ENCODE measurements around the gene S100A16. TPM values are rescaled to one million over a fixed set of nuclear protein-coding genes. Genes with fewer than 3 reads are reported as not detected.
"Not testable (repeated sequence)": the region's sequence is repeated elsewhere in the genome, so short reads cannot be mapped to it uniquely, and the experiment has no call there.

The S100A16 gene
- total RNA-seq, 5 donors from 2014 or later (not counting 1 experiment from before 2014, with no cell fraction given) = 0.53 to 1.0 (median 0.82) TPM; not detected in 2

- no peaks in the 10 kb centered on the region for H3K9me3 Mint-ChIP-seq
- H3K27me3 Mint-ChIP-seq = no peaks in the 10 kb centered on the region
- no peak for DNase-seq
- peak in 3 of 4 experiments; percentile 14 to 37 (median 25) for ATAC-seq (replicated peaks in 1 of 4)
- no peak overlapping the region for H3K4me3 Mint-ChIP-seq
- no peaks in the 10 kb centered on the region for H3K36me3 ChIP-seq (ENCODE audit: control insufficient read depth in 2 of 2, extremely low read depth in 1 of 2, insufficient read depth in 1 of 2, low read length in 1 of 2)
- WGBS (ENCODE audit: insufficient coverage) = 100% methylated on average over 1 of the region's 6 CpGs
- H3K4me1 Mint-ChIP-seq = peaks cover 5 to 16% (median 14%) of the 10 kb centered on the region in 3 donors
- H3K9me3 ChIP-seq = no peaks in the 10 kb centered on the region
- H3K36me3 Mint-ChIP-seq = no peaks in the 10 kb centered on the region
- no peak overlapping the region for H3K4me3 ChIP-seq (ENCODE audit: control insufficient read depth in 1 of 2, extremely low read depth in 1 of 2, low read length in 1 of 2)
- H3K27me3 ChIP-seq (replicated peaks in 1 of 2; ENCODE audit: control insufficient read depth in 2 of 2, extremely low read depth in 1 of 2, insufficient read depth in 2 of 2, low read length in 1 of 2) = no peaks in the 10 kb centered on the region
- peak overlapping the region in 1 of 2 donors; percentile 4 for H3K27ac Mint-ChIP-seq
- CTCF ChIA-PET = no interaction called here
- POLR2A ChIA-PET = no interaction called here
- H3K27ac ChIP-seq (ENCODE audit: low read length) = no peak overlapping the region
- H3K4me1 ChIP-seq (ENCODE audit: control insufficient read depth in 1 of 2, extremely low read depth in 1 of 2, insufficient read depth in 2 of 2, low read length in 2 of 2) = peaks cover 4 to 10% of the 10 kb centered on the region in 2 experiments
Observed at GRCh38 chr1:153597206-153597605, 15.7 kb downstream of the S100A16 start.

- H3K4me1 ChIP-seq (ENCODE audit: control insufficient read depth in 1 of 2, extremely low read depth in 1 of 2, insufficient read depth in 2 of 2, low read length in 2 of 2) = no peaks in the 10 kb centered on the region
- Mint-ChIP-seq H3K27me3 (no peaks in the 10 kb centered on the region), H3K4me3 (no peak overlapping the region), H3K9me3 (no peaks in the 10 kb centered on the region), H3K27ac (no peak overlapping the region), H3K4me1 (peaks cover 0 to 8% (median 0%) of the 10 kb centered on the region in 3 donors), H3K36me3 (no peaks in the 10 kb centered on the region)
- DNase-seq (no peak), ATAC-seq (replicated peaks in 1 of 4) (no peak)
- H3K9me3 ChIP-seq = no peaks in the 10 kb centered on the region
- no peaks in the 10 kb centered on the region for H3K36me3 ChIP-seq (ENCODE audit: control insufficient read depth in 2 of 2, extremely low read depth in 1 of 2, insufficient read depth in 1 of 2, low read length in 1 of 2)
- no peaks in the 10 kb centered on the region for H3K27me3 ChIP-seq (replicated peaks in 1 of 2; ENCODE audit: control insufficient read depth in 2 of 2, extremely low read depth in 1 of 2, insufficient read depth in 2 of 2, low read length in 1 of 2)
- ChIA-PET POLR2A (no interaction called here), CTCF (no interaction called here)
- no peak overlapping the region for H3K27ac ChIP-seq (ENCODE audit: low read length)
- no peak overlapping the region for H3K4me3 ChIP-seq (ENCODE audit: control insufficient read depth in 1 of 2, extremely low read depth in 1 of 2, low read length in 1 of 2)
- 40% methylated on average over 1 of the region's 4 CpGs for WGBS (ENCODE audit: insufficient coverage)
Observed at GRCh38 chr1:153592748-153593147, 20.2 kb downstream of the S100A16 start.

- Mint-ChIP-seq H3K27me3 (peaks cover 4 to 11% of the 10 kb centered on the region in 2 donors), H3K4me3 (no peak overlapping the region), H3K36me3 (no peaks in the 10 kb centered on the region), H3K9me3 (no peaks in the 10 kb centered on the region), H3K27ac (no peak overlapping the region), H3K4me1 (no peaks in the 10 kb centered on the region)
- Histone ChIP-seq H3K4me1 (ENCODE audit: control insufficient read depth in 1 of 2, extremely low read depth in 1 of 2, insufficient read depth in 2 of 2, low read length in 2 of 2) (no peaks in the 10 kb centered on the region), H3K27ac (ENCODE audit: low read length) (no peak overlapping the region), H3K36me3 (ENCODE audit: control insufficient read depth in 2 of 2, extremely low read depth in 1 of 2, insufficient read depth in 1 of 2, low read length in 1 of 2) (no peaks in the 10 kb centered on the region), H3K27me3 (replicated peaks in 1 of 2; ENCODE audit: control insufficient read depth in 2 of 2, extremely low read depth in 1 of 2, insufficient read depth in 2 of 2, low read length in 1 of 2) (peaks cover 0 to 11% of the 10 kb centered on the region in 2 experiments), H3K4me3 (ENCODE audit: control insufficient read depth in 1 of 2, extremely low read depth in 1 of 2, low read length in 1 of 2) (no peak overlapping the region), H3K9me3 (no peaks in the 10 kb centered on the region)
- ChIA-PET CTCF (no interaction called here), POLR2A (no interaction called here)
- no CpG with 5 or more reads among the region's 2 CpGs for WGBS (ENCODE audit: insufficient coverage)
- DNase-seq = no peak
- no peak for ATAC-seq (replicated peaks in 1 of 4)
Observed at GRCh38 chr1:153588482-153588881, 24.5 kb downstream of the S100A16 start.

GRCh38 chr1:153588033-153588432 lies 24.9 kb downstream of the S100A16 start:
- WGBS (ENCODE audit: insufficient coverage) = no CpG with 5 or more reads among the region's 10 CpGs
- H3K4me3 Mint-ChIP-seq; H3K4me1 ChIP-seq (ENCODE audit: control insufficient read depth in 1 of 2, extremely low read depth in 1 of 2, insufficient read depth in 2 of 2, low read length in 2 of 2); H3K27ac ChIP-seq (ENCODE audit: low read length); POLR2A ChIA-PET; H3K4me1 Mint-ChIP-seq; H3K27ac Mint-ChIP-seq; H3K4me3 ChIP-seq (ENCODE audit: control insufficient read depth in 1 of 2, extremely low read depth in 1 of 2, low read length in 1 of 2); CTCF ChIA-PET; ATAC-seq (replicated peaks in 1 of 4); H3K9me3 ChIP-seq; H3K36me3 Mint-ChIP-seq; DNase-seq; H3K9me3 Mint-ChIP-seq; H3K36me3 ChIP-seq (ENCODE audit: control insufficient read depth in 2 of 2, extremely low read depth in 1 of 2, insufficient read depth in 1 of 2, low read length in 1 of 2): not testable (repeated sequence)
- peaks cover 4 to 11% of the 10 kb centered on the region in 2 donors for H3K27me3 Mint-ChIP-seq
- H3K27me3 ChIP-seq (replicated peaks in 1 of 2; ENCODE audit: control insufficient read depth in 2 of 2, extremely low read depth in 1 of 2, insufficient read depth in 2 of 2, low read length in 1 of 2) = peaks cover 0 to 11% of the 10 kb centered on the region in 2 experiments

GRCh38 chr1:153587314-153587713 lies 25.6 kb downstream of the S100A16 start:
- Mint-ChIP-seq H3K27me3 (peaks cover 4 to 11% of the 10 kb centered on the region in 2 donors), H3K27ac (no peak overlapping the region), H3K4me3 (no peak overlapping the region), H3K9me3 (no peaks in the 10 kb centered on the region), H3K36me3 (no peaks in the 10 kb centered on the region), H3K4me1 (no peaks in the 10 kb centered on the region)
- CTCF ChIA-PET = interaction anchor here in 1 of 2 donors (0.9 kb wide), 1 partner anchor 15 kb away, joined by 4 read pairs; no protein-coding TSS in a partner anchor
- 86% methylated on average over 1 of the region's 5 CpGs for WGBS (ENCODE audit: insufficient coverage)
- Histone ChIP-seq H3K36me3 (ENCODE audit: control insufficient read depth in 2 of 2, extremely low read depth in 1 of 2, insufficient read depth in 1 of 2, low read length in 1 of 2) (no peaks in the 10 kb centered on the region), H3K27ac (ENCODE audit: low read length) (no peak overlapping the region), H3K27me3 (replicated peaks in 1 of 2; ENCODE audit: control insufficient read depth in 2 of 2, extremely low read depth in 1 of 2, insufficient read depth in 2 of 2, low read length in 1 of 2) (peaks cover 0 to 11% of the 10 kb centered on the region in 2 experiments), H3K4me1 (ENCODE audit: control insufficient read depth in 1 of 2, extremely low read depth in 1 of 2, insufficient read depth in 2 of 2, low read length in 2 of 2) (no peaks in the 10 kb centered on the region), H3K4me3 (ENCODE audit: control insufficient read depth in 1 of 2, extremely low read depth in 1 of 2, low read length in 1 of 2) (no peak overlapping the region), H3K9me3 (no peaks in the 10 kb centered on the region)
- no peak for DNase-seq
- no peak for ATAC-seq (replicated peaks in 1 of 4)
- POLR2A ChIA-PET = interaction anchor here in 1 of 2 donors (0.6 kb wide), 1 partner anchor 27 kb away, joined by 3 read pairs; no protein-coding TSS in a partner anchor

- no peaks in the 10 kb centered on the region for H3K9me3 ChIP-seq
- DNase-seq = no peak
- ChIA-PET CTCF (interaction anchor here in 1 of 2 donors (0.9 kb wide), 1 partner anchor 14 kb away, joined by 4 read pairs; no protein-coding TSS in a partner anchor), POLR2A (no interaction called here)
- Mint-ChIP-seq H3K4me1 (no peaks in the 10 kb centered on the region), H3K9me3 (no peaks in the 10 kb centered on the region), H3K4me3 (no peak overlapping the region), H3K27ac (peak overlapping the region in 1 of 2 donors; percentile 16), H3K27me3 (peaks cover 4 to 11% of the 10 kb centered on the region in 2 donors), H3K36me3 (no peaks in the 10 kb centered on the region)
- H3K27me3 ChIP-seq (replicated peaks in 1 of 2; ENCODE audit: control insufficient read depth in 2 of 2, extremely low read depth in 1 of 2, insufficient read depth in 2 of 2, low read length in 1 of 2) = peaks cover 0 to 11% of the 10 kb centered on the region in 2 experiments
- WGBS (ENCODE audit: insufficient coverage) = 80% methylated on average over 1 of the region's 1 CpG
- H3K27ac ChIP-seq (ENCODE audit: low read length) = no peak overlapping the region
- ATAC-seq (replicated peaks in 1 of 4) = no peak
- no peaks in the 10 kb centered on the region for H3K36me3 ChIP-seq (ENCODE audit: control insufficient read depth in 2 of 2, extremely low read depth in 1 of 2, insufficient read depth in 1 of 2, low read length in 1 of 2)
- H3K4me3 ChIP-seq (ENCODE audit: control insufficient read depth in 1 of 2, extremely low read depth in 1 of 2, low read length in 1 of 2) = no peak overlapping the region
- H3K4me1 ChIP-seq (ENCODE audit: control insufficient read depth in 1 of 2, extremely low read depth in 1 of 2, insufficient read depth in 2 of 2, low read length in 2 of 2) = no peaks in the 10 kb centered on the region
Observed at GRCh38 chr1:153586347-153586746, 26.6 kb downstream of the S100A16 start.

- no peaks in the 10 kb centered on the region for H3K4me1 ChIP-seq (ENCODE audit: control insufficient read depth in 1 of 2, extremely low read depth in 1 of 2, insufficient read depth in 2 of 2, low read length in 2 of 2)
- ChIA-PET CTCF (no interaction called here), POLR2A (no interaction called here)
- no peak overlapping the region for H3K4me3 Mint-ChIP-seq
- H3K36me3 Mint-ChIP-seq = no peaks in the 10 kb centered on the region
- ATAC-seq (replicated peaks in 1 of 4) = no peak
- peaks cover 4 to 11% of the 10 kb centered on the region in 2 donors for H3K27me3 Mint-ChIP-seq
- no peak overlapping the region for H3K27ac ChIP-seq (ENCODE audit: low read length)
- no peak overlapping the region for H3K27ac Mint-ChIP-seq
- peaks cover 0 to 17% of the 10 kb centered on the region in 2 experiments for H3K27me3 ChIP-seq (replicated peaks in 1 of 2; ENCODE audit: control insufficient read depth in 2 of 2, extremely low read depth in 1 of 2, insufficient read depth in 2 of 2, low read length in 1 of 2)
- 71% methylated on average over 1 of the region's 1 CpG for WGBS (ENCODE audit: insufficient coverage)
- no peak overlapping the region for H3K4me3 ChIP-seq (ENCODE audit: control insufficient read depth in 1 of 2, extremely low read depth in 1 of 2, low read length in 1 of 2)
- H3K4me1 Mint-ChIP-seq = no peaks in the 10 kb centered on the region
- no peaks in the 10 kb centered on the region for H3K9me3 Mint-ChIP-seq
- no peaks in the 10 kb centered on the region for H3K9me3 ChIP-seq
- H3K36me3 ChIP-seq (ENCODE audit: control insufficient read depth in 2 of 2, extremely low read depth in 1 of 2, insufficient read depth in 1 of 2, low read length in 1 of 2) = no peaks in the 10 kb centered on the region
- no peak for DNase-seq
Observed at GRCh38 chr1:153585006-153585405, 27.9 kb downstream of the S100A16 start.

All from T-cell (primary cell).